Myocyte (in vitro differentiated cells): ENCODE results near the gene NTRK2. TPM values are rescaled to one million over a fixed set of nuclear protein-coding genes. Genes with fewer than 3 reads are reported as not detected.

Experiments
- DNase-seq: peaks from one replicate; pipeline ENCODE4 v3.0.0-alpha.2; 2012; ENCODE audit warnings: low read depth
- total RNA-seq: library from RNA; depleted of rRNA; stranded (reverse); fragments of >200 nt; gene quantifications from 2 replicates; pipeline ENCODE4 v1.2.3, GENCODE V29; 2014

Gene NTRK2
- total RNA-seq, 1 donor from 2014 or later: not detected

DNA sequence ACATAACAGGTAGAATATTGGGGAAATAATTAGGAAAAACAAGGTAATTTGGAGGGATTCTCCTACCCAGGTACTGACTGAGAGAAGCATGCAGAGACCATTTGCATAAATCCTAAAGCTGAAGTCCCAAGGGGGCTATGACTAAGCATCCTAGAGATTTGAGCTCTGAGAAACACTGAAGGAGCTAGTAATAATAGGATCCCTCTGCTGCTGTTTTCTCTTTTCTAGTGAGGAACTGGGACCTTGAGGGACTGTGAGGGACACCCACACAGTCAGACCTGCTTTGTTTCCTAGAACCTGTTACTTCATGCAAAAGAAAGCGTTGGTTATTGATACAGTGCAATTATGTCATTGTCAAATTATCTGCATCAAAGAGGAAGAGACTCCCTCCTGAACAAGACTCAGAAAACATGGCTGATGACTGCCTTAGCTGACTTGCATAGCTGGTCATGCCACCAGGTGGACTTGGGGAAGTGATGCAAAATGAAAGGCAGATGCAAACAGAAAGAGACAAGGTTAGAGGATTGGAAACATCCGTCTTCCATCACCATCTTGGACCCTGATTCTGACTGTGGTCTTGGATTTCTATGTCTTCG is 335.4 kb downstream of the NTRK2 start:
- no peak for DNase-seq

DNA sequence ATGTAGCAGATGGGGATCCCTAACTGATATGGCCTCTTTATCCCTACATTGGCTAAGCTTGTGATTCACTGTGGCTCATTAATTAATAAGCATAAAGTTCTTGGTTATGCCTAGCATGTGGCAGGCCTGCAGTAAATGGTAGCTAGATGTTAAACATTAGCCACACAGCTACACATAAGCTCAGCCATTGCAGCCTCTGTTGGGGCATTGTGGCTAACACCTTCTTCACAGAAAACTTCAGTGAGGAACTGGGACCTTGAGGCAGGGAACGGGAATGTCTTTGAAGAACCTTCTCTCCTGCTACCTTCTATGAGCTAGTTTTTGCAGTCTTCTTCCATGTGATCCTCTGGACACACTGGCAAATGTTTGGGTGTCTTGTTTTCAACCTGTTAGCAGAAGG is 338.2 kb downstream of the NTRK2 start:
- no peak for DNase-seq

- no peak for DNase-seq
Measured at GRCh38 chr9:85008215-85008614, 338.7 kb downstream of the NTRK2 start.

DNA sequence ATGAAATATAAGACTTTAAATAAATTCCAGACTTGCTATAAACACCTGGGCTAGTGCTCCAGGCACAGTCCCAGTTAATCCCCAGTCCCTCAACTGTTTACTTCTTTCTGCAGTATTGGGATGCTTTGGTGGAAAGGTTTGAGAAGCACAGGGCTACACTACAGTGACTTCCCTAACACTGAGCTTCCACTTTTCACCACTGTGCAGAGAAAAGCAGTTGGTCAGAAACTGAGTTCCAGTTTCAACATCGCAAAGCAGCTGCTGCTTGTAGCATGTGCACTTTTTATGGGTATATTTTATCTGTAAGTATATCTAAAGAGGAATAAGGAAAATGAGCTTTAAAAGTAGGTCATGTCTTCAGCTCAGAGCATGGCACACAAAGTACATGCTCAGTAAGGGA is 339.7 kb downstream of the NTRK2 start:
- DNase-seq: no peak

- no peak for DNase-seq
Measured at GRCh38 chr9:85013703-85014102, 344.2 kb downstream of the NTRK2 start.

DNA sequence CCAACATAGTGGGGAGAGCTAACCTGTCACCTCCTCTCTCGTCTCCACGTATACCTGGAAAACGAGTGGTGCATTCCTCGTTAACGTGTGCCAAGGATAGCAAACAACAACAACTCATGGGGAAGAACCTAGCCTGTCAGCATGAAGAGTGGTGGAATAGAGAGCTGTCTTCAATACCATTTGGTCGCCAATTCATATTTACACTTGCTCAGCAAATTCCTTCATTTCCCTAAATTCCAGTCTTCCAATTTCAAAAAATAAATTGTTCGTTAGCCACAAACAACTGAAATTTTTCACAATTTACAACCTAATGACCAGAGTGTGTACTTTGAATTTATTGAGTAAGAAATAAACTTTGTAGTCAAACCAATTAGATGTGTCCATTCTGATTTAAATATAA is 344.8 kb downstream of the NTRK2 start:
- DNase-seq: no peak

- no peak for DNase-seq
Measured at GRCh38 chr9:85016384-85017006, 347.0 kb downstream of the NTRK2 start.

GRCh38 chr9:85020791-85021190 is 351.3 kb downstream of the NTRK2 start:
- no peak for DNase-seq

- no peak for DNase-seq
Measured at GRCh38 chr9:85021686-85022085, 352.2 kb downstream of the NTRK2 start.

DNA sequence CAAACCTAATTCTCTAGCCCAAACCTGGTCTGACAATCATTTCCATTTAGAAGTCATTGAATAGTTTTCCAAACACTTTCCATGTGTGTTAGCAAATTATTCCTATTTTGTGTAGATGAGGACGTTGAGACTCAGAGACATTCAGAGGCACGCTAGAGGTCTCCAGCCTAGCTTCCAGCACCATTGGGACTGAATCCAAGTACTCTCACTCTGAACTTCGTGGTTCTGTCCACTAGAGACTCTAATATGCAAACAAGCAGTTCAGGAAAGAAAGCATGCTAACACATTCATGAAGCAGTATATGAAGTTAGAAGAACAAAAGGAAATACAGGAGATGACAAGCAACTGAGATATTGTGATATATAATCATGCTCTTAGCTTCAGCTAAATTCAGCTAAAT is 354.8 kb downstream of the NTRK2 start:
- no peak for DNase-seq

DNA sequence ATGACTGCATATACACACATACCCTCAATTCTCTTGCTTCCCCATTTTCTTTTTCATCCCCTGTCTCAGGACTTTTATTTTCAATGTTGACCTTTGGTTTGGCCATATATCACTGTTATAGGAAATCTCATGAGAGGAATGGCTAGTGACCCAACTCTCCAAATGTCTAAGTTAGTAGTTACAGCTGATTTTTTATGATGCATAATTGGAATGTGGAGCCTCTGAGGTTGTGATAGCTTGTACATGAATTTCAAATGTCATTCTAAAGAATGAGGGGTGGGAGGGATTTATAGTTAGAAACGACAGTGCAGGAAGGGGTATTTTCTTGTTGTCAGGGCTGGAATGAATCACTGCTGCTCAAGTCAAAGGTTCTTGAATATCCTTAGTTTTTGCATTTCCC is 356.1 kb downstream of the NTRK2 start:
- no peak for DNase-seq

DNA sequence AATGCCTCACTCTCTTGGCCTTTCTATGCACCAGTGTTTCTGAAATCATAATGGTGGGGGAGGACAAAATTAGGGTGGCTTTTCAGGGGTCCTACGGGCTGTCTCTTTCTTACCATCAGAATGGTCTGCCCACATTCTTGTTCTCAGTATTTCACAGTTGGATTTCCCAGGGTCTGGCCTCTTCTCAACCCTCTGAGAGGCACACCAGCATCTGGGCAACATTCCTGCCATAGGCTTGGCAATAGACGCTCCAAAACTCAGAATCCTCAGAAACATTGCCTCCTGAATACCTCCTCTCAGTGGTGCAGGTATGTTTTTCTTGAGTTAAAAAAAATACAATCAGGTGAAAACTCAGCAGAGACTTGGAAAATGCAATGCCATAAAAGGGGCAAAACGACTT is 358.3 kb downstream of the NTRK2 start:
- no peak for DNase-seq

GRCh38 chr9:85030316-85030715 is 360.8 kb downstream of the NTRK2 start:
- DNase-seq: no peak

DNA sequence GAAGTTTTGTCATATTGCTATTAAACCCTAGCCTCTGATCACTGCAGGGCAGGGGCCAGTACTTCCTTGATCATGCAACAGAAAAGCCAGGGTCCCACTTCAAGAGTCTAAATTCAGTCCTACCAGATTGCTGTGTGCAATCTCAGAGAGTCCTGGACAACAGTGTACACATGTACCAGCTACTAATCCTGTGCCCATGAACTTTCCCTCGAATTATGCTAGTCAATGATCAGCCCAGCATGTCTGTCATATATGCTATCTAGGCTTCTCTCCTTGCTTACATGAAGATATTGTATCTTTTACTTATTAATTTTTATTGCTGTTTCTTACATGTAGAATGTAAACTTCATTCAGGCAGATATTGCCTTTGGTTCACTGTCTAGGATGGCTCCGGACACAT is 367.0 kb downstream of the NTRK2 start:
- DNase-seq: no peak

DNA sequence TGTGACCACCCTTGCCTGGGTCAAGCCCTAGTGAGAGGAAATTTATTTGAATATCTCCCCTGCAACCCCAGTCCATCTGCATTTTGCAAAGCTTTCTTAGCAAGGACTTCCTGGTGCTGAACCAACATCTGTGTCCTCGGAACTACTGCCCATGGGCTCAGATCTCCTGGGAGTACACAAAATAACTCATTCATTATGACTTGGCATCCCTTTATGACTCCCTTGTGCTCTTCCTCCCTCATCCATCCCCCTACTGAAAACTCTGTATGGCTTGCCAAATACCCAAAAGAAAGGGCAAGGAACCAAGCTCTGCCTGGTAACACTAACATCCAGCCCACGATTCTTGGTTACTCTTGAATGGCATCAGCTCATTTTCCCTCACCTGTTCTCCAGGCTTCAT is 368.5 kb downstream of the NTRK2 start:
- DNase-seq: no peak

DNA sequence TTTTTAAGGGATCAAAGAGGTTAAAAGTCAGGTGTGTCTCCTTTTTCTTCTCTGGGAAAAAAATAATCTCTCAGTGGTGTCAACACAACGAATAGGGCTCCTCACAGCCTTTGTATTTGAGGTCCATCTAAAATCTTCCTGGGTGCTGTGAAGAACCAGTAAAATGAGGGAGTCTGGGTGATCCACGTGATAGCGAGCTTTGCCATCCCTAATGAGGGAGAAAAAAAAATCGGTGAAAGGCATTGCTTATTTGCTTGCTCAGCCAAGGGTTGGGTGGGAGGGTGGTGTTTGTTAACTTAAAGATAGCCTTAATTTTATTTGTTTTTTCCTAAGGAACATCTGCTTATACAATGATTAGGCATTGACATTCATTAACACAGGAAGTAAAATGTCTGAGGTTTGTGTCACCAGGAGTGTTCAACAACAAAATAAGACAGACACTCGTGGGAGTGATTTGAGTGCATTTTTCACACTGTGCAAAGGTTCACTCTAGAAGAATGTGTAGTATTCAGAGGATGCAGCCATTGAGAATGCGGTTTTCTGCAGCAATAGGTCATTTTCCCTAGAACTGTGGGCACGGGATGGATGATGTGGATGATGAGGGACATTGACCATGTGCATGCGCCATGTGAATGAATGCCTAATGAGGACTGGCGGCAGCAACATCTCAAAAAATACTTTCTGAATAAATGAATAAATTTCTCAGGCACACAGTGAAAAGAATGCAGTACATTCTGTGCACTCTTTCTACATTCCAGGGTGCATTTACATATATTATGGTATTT is 369.5 kb downstream of the NTRK2 start:
- DNase-seq: no peak

GRCh38 chr9:85040146-85040545 is 370.6 kb downstream of the NTRK2 start:
- no peak for DNase-seq

GRCh38 chr9:85040821-85041465 is 371.4 kb downstream of the NTRK2 start:
- no peak for DNase-seq

DNA sequence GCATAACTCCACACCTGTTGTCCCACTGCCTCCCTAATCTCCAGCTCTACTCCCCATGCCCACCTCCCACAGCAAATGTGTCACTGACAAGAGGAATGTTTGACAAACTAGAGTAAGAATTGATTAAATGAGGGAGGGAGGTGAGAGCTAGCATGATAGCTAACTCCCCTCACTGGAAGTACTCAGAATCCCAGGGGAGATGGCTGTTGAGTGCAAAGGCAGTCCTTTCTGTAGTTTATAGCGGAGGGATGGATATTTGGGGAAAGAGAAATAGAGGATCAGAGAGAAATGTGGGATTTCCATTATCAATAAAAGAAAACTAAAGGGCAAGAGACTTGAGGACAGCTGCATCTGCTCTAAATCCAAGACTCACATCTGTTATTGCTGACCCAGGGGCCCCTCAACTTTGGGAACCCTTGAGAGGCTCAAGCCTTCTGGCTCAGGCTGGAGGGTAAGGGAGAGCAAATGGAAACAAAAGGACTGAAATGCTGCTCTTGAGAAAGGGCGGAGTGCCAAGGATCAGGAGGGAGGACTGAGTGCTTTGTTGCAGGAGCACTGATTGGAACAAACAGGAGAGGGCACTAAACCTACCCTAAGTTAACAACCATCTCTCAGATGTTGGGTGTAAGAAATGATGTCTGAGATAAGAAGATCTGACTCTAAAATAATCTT is 372.1 kb downstream of the NTRK2 start:
- no peak for DNase-seq

GRCh38 chr9:85042981-85043647 is 373.6 kb downstream of the NTRK2 start:
- no peak for DNase-seq

GRCh38 chr9:85045271-85045670 is 375.7 kb downstream of the NTRK2 start:
- no peak for DNase-seq
